ENCODE results near the gene FAM83C. TPM values are rescaled to one million over a fixed set of nuclear protein-coding genes. Genes with fewer than 3 reads are reported as not detected.

Gene FAM83C
- total RNA-seq, 1 experiment from 2014 or later: not detected

GRCh38 chr20:35285806-35286076 lies 6.5 kb downstream of the FAM83C start:
- no peak for DNase-seq
- Histone ChIP-seq H3K4me1 (peaks cover 3% of the 10 kb centered on the region; the same call in 1 of the 2 replicates), H3K9me3 (replicated peaks) (no peaks in the 10 kb centered on the region), H3K27me3 (no peaks in the 10 kb centered on the region), H3K27ac (no peak overlapping the region), H3K36me3 (peaks cover 24% of the 10 kb centered on the region), H3K4me3 (no peak overlapping the region)

GRCh38 chr20:35284992-35285805 lies 7.0 kb downstream of the FAM83C start:
- H3K36me3 ChIP-seq: peaks cover 29% of the 10 kb centered on the region
- peak overlapping the region; percentile 88 for H3K4me3 ChIP-seq
- no peak for DNase-seq

GRCh38 chr20:35284267-35284991 lies 7.8 kb downstream of the FAM83C start, which contains the start of gene EIF6:
Gene EIF6 (minus strand): TSS chr20:35284772. CDS start chr20:35284487, 285 bp downstream.
- DNase-seq: peak; percentile 95 to 97

More at GRCh38 chr20:35284992-35285805, 7.0 kb downstream of the FAM83C start:
- H3K27me3 ChIP-seq: no peaks in the 10 kb centered on the region
- H3K27ac ChIP-seq: peak overlapping the region; percentile 64
- no peaks in the 10 kb centered on the region for H3K9me3 ChIP-seq (replicated peaks)
- peaks cover 3% of the 10 kb centered on the region; the same call in 1 of the 2 replicates for H3K4me1 ChIP-seq

GRCh38 chr20:35283441-35284266 lies 8.6 kb downstream of the FAM83C start:
- DNase-seq: no peak
- Histone ChIP-seq H3K36me3 (peaks cover 45% of the 10 kb centered on the region), H3K4me1 (peaks cover 3% of the 10 kb centered on the region; the same call in 1 of the 2 replicates), H3K4me3 (peak overlapping the region; percentile 88), H3K27me3 (no peaks in the 10 kb centered on the region), H3K9me3 (replicated peaks) (no peaks in the 10 kb centered on the region), H3K27ac (peak overlapping the region; percentile 64)

More at GRCh38 chr20:35284267-35284991, 7.8 kb downstream of the FAM83C start, which contains the start of gene EIF6:
- Histone ChIP-seq H3K4me1 (peaks cover 3% of the 10 kb centered on the region; the same call in 1 of the 2 replicates), H3K27me3 (no peaks in the 10 kb centered on the region), H3K27ac (peak within 1 kb of the TSS; percentile 64), H3K9me3 (replicated peaks) (no peaks in the 10 kb centered on the region), H3K4me3 (peak within 1 kb of the TSS; percentile 88), H3K36me3 (peaks cover 37% of the 10 kb centered on the region)

- H3K36me3 ChIP-seq: peaks cover 50% of the 10 kb centered on the region
- no peak for DNase-seq
- H3K27me3 ChIP-seq: no peaks in the 10 kb centered on the region
- no peaks in the 10 kb centered on the region for H3K9me3 ChIP-seq (replicated peaks)
- H3K4me3 ChIP-seq: no peak overlapping the region
- H3K27ac ChIP-seq: no peak overlapping the region
- H3K4me1 ChIP-seq: peaks cover 8% of the 10 kb centered on the region; the same call in 1 of the 2 replicates
Measured at GRCh38 chr20:35281506-35282101, 10.6 kb downstream of the FAM83C start.

- no peak overlapping the region for H3K4me3 ChIP-seq
Measured at GRCh38 chr20:35280523-35280922, 11.7 kb downstream of the FAM83C start.

GRCh38 chr20:35279533-35280174 lies 12.6 kb downstream of the FAM83C start:
- Histone ChIP-seq H3K36me3 (peaks cover 50% of the 10 kb centered on the region), H3K4me3 (no peak overlapping the region), H3K27me3 (no peaks in the 10 kb centered on the region), H3K9me3 (replicated peaks) (no peaks in the 10 kb centered on the region), H3K4me1 (peaks cover 8% of the 10 kb centered on the region; the same call in 1 of the 2 replicates), H3K27ac (no peak overlapping the region)
- no peak for DNase-seq

More at GRCh38 chr20:35280523-35280922, 11.7 kb downstream of the FAM83C start:
- no peak for DNase-seq
- H3K4me1 ChIP-seq: peaks cover 8% of the 10 kb centered on the region; the same call in 1 of the 2 replicates
- H3K36me3 ChIP-seq: peaks cover 50% of the 10 kb centered on the region
- no peaks in the 10 kb centered on the region for H3K9me3 ChIP-seq (replicated peaks)
- no peaks in the 10 kb centered on the region for H3K27me3 ChIP-seq
- no peak overlapping the region for H3K27ac ChIP-seq

- no peaks in the 10 kb centered on the region for H3K9me3 ChIP-seq (replicated peaks)
- H3K27ac ChIP-seq: no peak overlapping the region
- DNase-seq: no peak
- no peaks in the 10 kb centered on the region for H3K27me3 ChIP-seq
- peaks cover 50% of the 10 kb centered on the region for H3K36me3 ChIP-seq
- no peak overlapping the region for H3K4me3 ChIP-seq
- H3K4me1 ChIP-seq: peaks cover 8% of the 10 kb centered on the region; the same call in 1 of the 2 replicates
Measured at GRCh38 chr20:35279040-35279439, 13.2 kb downstream of the FAM83C start.

- Histone ChIP-seq H3K4me1 (peaks cover 5% of the 10 kb centered on the region; the same call in 1 of the 2 replicates), H3K36me3 (peaks cover 44% of the 10 kb centered on the region), H3K9me3 (replicated peaks) (no peaks in the 10 kb centered on the region), H3K27me3 (no peaks in the 10 kb centered on the region), H3K27ac (peak within 1 kb of the TSS; percentile 50; the same call in 1 of the 2 replicates), H3K4me3 (peak within 1 kb of the TSS; percentile 69)
- peak; percentile 96 to 97 for DNase-seq
Measured at GRCh38 chr20:35277531-35278395, 14.5 kb downstream of the FAM83C start, which contains the start of gene MMP24OS. Gene MMP24OS (minus strand): TSS chr20:35278122. CDS start chr20:35277929, 193 bp downstream.

GRCh38 chr20:35277127-35277526 lies 15.1 kb downstream of the FAM83C start:
- Histone ChIP-seq H3K4me3 (peak overlapping the region; percentile 69), H3K27me3 (no peaks in the 10 kb centered on the region), H3K4me1 (peaks cover 5% of the 10 kb centered on the region; the same call in 1 of the 2 replicates), H3K27ac (peak overlapping the region; percentile 50; the same call in 1 of the 2 replicates), H3K9me3 (replicated peaks) (no peaks in the 10 kb centered on the region), H3K36me3 (peaks cover 37% of the 10 kb centered on the region)
- no peak for DNase-seq

- H3K36me3 ChIP-seq: peaks cover 30% of the 10 kb centered on the region
- no peaks in the 10 kb centered on the region for H3K27me3 ChIP-seq
- no peak overlapping the region for H3K4me3 ChIP-seq
- H3K4me1 ChIP-seq: peaks cover 5% of the 10 kb centered on the region; the same call in 1 of the 2 replicates
- no peaks in the 10 kb centered on the region for H3K9me3 ChIP-seq (replicated peaks)
- DNase-seq: no peak
- H3K27ac ChIP-seq: no peak overlapping the region
Measured at GRCh38 chr20:35276408-35276807, 15.8 kb downstream of the FAM83C start.

GRCh38 chr20:35275741-35276251 lies 16.4 kb downstream of the FAM83C start:
- Histone ChIP-seq H3K27me3 (no peaks in the 10 kb centered on the region), H3K9me3 (replicated peaks) (no peaks in the 10 kb centered on the region), H3K27ac (no peak overlapping the region), H3K4me3 (no peak overlapping the region), H3K36me3 (peaks cover 27% of the 10 kb centered on the region), H3K4me1 (peaks cover 5% of the 10 kb centered on the region; the same call in 1 of the 2 replicates)
- DNase-seq: no peak

All from SJCRH30 (cell line).